HL-60/S4 treated with retinoic acid at 250 ng/mL for 4 days and 3 days (cell line): ENCODE data around the gene TSPAN12.

ENCODE experiments used
- in situ Hi-C: fragments of 300-500 bp; cut with MboI; formaldehyde crosslinking; loops from 2 replicates; pipeline ENCODE4 v1.7.0; 2022; ENCODE audit warnings: low sequenced_read_pairs

The TSPAN12 gene

DNA sequence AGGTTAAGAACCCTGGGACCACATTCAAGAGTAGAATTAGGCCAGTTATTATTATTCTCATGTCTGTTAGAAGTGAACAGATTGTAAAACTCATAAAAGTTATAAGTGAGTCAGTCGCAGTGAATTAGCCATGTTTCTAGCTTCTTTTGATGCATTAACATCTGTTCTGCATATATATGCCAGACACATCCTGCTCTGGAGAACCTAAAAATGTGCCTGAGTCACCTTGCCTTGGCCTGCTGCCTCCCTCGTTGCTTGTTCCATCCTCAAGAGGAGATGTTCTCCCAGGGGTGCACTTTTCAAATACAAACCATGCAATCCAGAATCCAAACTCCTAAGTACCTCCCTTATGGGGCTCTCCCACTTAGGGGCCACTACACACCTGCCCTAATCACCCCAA lies 14.8 kb downstream of the TSPAN12 start:
- in situ Hi-C loops: no loop called here

DNA sequence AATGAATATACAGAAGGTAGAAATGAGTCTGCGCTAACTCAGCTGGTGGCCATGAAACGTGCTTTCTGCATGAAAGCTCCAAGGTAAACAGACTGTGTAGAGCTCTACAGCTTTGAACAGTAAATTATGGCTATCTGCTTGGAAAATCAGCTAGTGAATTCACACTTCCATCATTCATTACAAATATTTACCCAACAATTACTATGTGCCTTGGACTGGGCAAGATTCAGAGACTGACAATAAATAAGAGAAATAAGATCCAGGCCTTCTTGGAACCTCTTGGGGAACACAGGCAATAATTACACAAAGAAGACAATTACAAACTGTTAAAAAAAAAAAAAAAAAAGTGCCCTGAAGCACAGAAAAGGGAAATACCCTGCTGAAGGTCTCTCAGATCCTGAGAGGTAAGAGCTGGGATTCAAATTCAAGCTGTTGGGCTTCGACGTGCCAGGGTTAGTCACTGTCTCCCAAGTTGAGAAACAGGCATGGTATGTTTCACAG lies 15.8 kb downstream of the TSPAN12 start:
- in situ Hi-C loops: no loop called here

DNA sequence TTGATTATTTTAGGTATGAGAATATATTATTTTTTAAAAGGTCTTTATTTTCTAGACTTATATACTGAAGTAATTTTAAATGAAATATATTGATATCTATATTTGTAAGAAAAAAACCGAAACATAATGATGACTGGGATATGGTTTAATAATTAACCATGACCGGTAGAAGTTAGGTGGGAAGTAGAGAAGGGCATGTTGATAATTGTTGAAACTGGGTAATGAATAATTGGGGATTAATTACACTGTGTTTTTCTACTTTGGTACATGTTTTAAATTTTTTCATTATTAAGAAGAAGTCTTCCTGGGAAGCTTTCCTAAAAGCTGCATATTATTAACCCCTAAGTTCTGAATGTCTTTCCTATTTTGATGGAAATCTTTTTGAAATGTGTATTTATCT lies 16.3 kb downstream of the TSPAN12 start:
- in situ Hi-C loops: no loop called here

DNA sequence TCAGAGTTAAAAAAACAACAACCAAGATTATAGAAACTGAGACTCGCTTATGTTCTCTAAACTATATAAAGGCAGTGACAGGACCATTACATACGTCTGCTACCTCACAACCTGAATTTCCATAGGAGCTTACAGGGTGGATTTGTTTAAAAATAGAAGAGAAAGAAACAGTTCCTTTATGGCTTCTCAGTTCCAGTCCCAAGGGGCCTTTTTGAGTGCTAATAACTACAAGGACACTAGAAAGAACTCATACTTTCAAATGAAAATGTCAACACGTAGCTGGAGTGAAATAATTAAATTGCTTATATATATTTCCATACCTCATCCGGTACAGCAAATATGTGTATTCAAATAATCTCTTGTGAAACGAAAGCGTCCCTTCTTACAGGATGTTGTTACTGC lies 19.7 kb downstream of the TSPAN12 start:
- in situ Hi-C loops: no loop called here

DNA sequence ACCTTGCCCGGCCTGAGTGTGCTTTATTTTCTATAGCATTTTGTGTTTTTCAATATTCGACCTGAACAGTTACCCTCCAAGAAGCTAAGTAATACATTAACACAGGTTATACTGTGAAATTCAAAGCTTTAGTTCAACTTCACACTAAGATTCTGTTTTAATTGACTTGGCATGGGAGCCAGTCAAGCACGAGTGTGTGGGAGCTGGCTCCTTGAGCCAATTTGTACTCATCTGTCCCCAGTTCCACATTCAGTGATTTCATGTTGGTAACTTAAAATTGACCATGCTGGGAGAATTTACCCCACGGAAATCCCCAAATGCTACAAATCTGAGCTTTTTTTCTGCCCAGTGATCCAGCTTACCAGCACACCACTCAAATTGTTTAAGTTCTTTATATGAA lies 20.3 kb downstream of the TSPAN12 start:
- in situ Hi-C loops: no loop called here

DNA sequence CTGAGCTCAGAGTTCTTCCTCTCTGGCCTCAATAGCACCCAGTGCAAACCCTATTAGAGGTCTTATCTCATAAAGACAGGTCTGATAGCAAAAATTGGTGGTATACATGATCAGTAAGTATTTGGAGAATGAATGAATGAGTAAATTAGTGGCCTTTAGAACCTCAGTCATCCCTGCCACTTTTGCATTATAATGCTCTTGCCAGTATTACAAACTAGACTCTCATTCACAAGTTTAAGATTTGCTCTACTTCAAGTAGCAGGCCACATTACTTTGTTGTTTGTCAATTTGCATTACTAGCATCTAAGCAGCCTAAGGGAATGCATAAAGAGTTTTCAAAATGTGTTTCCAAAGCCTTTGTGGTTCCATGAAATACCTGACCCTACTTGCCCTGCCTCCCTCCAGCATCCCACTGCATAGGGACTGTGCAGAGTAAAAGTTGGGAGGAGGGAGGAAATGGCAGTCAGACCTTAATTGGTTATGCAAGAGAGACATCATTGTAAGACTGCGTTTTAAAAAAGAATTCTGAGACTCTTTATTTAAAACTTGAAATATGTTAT lies 21.3 kb downstream of the TSPAN12 start:
- in situ Hi-C loops: no loop called here

DNA sequence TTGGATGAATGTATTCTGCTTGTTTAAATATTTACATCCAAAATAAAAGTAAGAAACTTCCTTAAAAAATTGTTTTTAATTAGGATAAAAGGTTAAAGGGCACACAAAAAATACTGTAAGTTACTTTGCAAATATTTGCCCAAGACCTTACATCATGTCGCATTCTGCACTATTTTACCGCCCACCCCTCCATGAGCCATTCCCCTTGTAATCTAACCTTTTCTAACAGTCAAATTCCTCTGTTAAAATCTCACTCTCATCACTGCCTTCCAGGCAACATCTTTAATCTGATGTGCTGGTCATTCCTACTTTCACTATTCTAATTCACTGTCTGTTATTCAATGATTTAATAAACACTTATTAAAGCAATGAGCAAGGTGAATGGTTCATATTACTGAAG lies 23.2 kb downstream of the TSPAN12 start:
- in situ Hi-C loops: no loop called here

DNA sequence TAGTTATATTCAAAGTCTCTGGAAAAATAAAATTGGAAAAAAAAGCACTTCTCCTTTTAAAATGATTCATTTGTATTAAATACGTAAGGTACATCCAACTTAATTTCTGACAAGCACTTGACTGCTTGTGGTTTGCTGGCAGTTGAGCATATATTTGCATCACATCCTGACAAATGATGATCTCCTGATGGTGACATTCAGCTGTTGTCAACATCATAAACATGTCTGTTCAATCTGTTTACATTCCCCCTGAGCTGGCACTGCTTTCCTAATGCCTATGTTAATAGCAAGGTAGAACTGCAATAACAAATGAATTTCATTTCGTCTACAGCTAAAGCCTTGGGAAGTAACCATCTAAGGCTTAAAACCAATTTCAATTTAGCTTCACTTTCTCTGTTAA lies 24.4 kb downstream of the TSPAN12 start:
- in situ Hi-C loops: no loop called here

DNA sequence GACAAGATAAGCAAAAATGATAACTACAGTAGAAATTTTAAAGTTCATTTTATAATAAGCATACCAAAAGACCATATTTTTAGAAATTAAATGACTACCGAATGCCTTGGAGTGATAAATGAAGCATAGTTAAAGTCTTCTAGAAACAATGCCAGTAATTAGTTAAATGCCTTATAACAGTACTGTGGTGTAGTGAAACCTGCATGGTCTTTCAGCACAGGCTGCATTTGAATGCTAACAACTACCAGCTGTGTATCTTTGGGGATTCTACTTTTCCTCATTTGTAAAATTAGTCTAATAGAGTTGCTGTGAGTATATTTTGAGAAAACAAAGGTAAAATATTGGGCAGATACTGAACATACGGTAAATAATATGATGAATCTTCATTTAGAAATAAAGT lies 25.1 kb downstream of the TSPAN12 start:
- in situ Hi-C loops: no loop called here

DNA sequence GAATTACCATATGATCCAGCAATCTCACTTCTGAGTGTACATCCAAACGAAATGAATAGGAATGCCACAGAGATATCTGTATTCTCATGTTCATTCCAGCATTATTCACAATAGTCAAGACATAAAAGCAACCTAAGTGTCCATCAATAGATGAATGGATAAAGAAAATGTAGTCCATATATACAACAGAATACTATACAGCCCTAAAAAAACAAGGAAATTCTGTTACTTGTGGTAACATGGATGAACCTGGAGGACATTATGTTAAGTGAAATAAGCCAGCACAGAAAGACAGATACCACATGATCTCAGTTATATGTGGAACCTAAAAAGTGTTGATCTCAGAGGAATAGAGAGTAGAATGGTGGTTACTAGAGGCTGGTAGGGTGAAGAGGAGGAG lies 26.7 kb downstream of the TSPAN12 start:
- in situ Hi-C loops: no loop called here

DNA sequence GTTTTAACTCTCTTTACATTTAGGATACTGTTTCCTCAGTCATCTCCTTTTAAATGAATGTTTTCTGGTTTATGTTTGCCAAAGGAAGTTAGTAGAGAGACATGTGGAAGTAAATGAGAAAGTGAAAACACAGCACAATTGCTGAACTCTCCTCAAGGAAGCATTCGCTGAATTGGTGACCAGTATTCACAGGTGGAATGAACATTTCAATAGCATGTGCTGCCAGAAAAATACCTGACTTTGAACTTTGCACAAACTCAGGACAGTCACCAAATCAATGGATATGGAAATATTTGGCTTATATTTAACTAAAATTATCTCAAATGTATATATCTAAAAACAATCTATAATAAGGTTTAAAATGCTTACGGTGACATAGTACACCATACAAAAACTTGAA lies 28.5 kb downstream of the TSPAN12 start:
- in situ Hi-C loops: no loop called here

DNA sequence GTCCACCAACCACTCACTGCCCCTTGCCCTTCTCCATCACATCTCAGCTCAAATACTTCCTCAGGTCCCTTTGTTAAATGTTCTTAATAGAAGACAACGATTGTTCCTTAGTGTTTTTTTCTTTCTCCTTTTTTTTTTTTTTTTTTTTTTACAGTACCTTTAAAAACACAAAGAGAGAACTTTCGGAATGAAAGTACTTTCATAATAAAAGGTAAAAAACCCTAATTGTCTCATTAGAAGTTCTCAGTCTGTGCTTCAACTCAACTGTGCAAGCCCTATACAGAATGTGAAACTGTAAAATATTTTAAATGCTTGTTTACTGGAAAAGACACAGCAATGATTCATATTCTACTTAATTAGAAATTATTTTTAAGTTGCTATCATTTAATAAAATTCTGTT lies 29.4 kb downstream of the TSPAN12 start:
- in situ Hi-C loops: no loop called here

DNA sequence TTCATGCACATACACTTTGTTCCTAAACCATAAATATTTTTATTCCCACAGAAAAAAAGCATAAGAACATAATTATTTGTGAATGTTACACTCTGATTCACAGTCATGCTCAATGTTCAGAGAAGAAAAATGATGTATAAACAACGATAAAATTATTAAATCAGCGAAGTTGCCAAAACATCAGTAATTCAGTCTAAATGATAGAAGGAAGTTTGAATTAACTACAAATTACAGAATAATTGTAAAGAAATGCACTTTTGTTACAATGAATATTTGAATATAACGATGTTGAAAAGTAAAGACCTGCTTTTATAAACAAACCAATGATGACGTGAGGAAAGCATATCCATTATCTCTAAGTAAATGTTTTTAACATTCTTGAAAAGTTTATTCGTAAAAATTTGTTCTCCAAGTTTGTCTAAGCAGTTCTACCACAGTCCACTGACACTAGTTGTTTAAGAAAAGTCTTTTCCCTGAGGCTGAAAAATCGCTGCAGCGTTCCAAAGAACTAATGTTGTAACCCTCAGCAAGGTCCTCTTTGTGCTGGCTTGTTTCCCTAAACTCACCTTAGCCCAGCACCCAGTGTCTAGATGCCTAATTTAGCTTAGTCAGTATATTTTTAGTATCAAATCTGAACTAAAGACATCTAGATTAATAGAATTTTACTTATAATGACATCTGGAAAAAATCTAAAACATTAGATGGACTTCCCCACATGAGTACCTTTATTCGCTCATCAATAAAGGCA lies 30.4 kb downstream of the TSPAN12 start:
- in situ Hi-C loops: no loop called here

DNA sequence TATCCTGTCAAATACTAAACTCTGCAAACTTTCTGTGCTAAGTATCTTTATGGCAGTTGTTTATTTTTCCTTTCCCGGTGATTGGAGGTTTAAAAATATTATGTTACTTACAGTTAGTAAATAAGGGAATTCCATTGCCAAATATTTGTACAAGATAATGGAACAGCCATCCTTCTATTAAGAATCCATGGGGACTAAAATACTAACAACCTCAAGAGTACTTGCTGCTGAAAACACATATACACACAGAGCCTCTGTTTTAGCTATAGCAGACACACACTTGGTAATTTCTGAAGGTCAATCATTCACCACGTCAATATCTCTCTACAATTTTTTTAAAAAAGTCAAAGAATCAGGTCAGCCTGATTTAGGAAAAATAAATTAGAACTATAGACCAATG lies 32.4 kb downstream of the TSPAN12 start:
- in situ Hi-C loops: no loop called here

DNA sequence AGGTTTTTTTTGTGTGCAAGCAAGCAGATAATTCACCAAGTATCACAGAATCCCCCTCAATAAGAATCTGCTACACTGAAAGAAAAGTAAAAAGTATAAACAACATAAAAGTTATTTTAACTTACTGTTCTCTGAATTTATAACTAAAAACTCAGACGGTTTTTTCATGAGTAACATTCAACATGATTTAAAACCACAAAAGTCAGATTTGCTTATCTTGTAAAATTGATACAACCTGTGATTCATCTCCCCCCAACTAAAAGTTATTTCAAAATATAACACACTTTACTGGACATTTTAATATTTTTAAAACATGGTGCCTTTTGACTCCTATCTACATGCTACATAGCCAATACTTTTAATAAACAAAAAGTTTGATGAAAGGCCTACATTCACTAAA lies 32.8 kb downstream of the TSPAN12 start:
- in situ Hi-C loops: no loop called here

DNA sequence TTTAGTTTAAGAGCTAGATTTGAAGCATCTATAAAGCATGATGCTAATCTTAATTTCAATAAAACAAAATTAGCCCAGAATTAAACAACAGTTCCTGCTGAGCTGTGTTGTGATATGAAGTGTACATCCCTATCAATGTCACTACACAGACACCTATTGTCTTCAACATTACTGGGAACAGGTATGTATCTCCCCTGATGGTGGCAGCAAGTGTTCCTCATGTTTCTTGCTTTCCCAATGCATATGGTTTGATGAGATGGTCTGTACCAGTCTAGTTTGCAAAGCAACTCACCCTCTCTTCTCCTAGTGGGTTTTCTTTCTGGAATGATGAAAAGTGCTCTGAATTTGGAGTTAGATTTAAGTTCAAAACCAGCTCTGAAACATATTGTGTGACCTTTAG lies 38.1 kb downstream of the TSPAN12 start:
- in situ Hi-C loops: loop anchor here (25.0 kb wide), 1 partner anchor 292 kb away; no protein-coding TSS in a partner anchor

DNA sequence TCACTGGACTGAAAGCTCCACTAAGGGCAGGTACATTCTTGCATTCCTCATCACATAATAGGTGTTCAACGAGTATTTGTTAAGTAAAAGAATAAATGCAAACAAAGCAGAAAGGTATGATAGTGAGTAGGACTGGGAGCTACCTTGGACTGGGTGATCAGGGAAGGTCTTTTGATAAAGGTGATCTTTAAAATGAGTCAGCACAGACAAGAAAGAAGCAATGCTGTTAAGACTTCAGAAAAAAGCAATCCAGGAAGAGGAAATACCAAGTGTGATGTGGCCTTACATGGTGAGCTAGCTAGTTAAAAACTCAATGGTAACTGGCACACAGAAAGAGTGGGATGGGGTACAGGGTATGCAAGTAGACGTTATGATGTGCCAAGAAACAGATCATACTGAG lies 40.1 kb downstream of the TSPAN12 start:
- in situ Hi-C loops: loop anchor here (25.0 kb wide), 1 partner anchor 294 kb away; no protein-coding TSS in a partner anchor

DNA sequence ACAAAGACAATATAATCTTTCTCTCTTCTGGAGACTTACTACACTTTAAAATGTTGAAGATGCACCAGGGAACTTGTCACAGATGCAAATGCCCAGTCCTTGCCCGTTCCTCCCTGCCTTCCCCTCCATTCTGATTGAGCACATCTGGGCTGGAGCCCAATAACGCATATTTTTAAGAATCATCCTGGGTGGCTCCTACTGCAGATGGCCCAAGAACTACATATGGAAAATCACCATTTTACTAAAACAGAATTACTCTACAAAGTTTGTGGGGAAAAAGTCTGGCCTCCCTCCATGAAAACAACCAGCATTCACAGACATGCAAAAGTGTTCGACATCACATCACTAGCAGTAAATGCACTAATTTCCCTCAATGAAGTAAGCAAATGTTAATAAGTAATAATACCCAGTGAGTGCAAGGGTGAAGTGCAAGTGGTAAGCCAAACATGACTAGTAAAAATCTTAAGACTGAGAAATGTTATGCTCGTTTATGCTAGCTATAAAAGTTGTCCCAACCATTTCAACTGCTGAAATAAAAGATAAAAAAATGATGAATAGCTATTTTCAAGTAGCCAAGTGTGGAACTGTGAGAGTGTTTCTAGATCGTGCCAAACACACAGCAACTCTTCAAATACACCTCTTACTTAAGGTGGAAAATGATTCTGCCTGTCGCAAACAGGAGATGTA lies 43.5 kb downstream of the TSPAN12 start:
- in situ Hi-C loops: loop anchor here (25.0 kb wide), 1 partner anchor 298 kb away; no protein-coding TSS in a partner anchor

DNA sequence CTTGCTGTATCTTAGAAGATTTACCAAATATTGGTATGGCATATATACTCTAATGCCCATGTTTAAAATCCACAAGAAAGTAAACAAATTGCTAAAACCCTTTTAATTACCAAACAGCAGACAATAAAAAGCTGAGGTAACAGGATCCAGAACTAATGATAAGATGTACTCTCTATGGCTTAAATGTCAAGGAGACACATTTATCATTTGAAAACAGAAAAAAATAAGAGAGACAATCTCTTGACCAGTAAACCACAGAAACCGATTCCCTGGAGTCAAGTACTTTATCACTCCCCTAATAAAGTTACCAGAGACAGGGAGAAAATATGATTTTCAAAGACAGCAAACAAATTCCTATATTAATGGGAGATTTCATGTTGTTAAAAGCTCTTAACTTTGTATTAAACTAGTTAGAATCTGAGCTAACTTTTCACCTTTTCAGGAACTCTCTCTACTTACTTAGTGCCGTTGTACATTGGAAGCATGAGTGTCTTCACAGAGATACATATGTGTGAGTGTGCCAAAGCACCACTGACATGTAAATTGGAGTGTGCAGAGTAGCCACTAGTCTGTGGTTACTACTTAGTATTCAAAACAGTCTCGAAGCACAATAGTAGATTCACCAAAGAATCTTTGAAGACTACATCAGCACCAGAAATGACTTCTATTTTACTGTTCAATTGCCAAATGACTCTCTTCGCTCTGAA lies 44.2 kb downstream of the TSPAN12 start:
- in situ Hi-C loops: loop anchor here (25.0 kb wide), 1 partner anchor 299 kb away; no protein-coding TSS in a partner anchor

DNA sequence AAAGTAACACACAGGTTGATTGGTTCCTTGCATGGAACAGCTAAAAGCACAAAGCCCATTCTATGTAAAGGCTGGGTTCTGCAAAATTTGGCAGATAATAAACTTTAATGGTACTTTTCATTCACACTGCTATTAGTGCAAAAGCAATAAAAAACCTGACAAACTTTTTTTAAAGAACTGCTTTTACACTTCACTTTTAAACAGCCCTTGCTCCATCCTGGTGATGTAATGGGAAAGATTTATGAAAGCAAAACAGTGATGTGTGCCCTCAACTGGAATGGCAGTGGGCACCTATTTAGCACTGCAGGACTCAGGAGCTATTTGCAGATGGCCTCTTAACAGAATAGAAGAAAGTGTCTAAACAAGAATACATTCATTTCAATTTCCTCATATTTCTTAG lies 44.9 kb downstream of the TSPAN12 start:
- in situ Hi-C loops: loop anchor here (25.0 kb wide), 1 partner anchor 299 kb away; no protein-coding TSS in a partner anchor

DNA sequence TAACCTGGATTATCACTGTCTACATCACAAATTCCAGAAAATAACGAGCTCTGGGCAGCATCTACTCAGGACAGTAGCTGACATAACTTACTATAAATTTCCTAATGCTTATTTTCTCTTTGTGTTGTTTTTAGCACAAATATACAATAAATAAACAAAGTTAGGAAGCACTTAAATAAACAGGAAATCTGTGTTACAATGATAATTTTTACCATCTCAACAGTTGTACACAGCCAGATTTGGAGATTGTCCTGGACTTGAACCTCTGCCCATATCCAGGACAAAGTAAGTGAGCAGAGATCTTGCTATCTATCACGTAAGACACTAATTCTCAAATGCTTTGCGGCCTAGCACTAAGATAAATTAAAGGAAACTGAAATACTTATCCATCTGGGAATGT lies 48.7 kb downstream of the TSPAN12 start:
- in situ Hi-C loops: loop anchor here (25.0 kb wide), 1 partner anchor 303 kb away; no protein-coding TSS in a partner anchor
